Ovary (tissue), 9 donors: ENCODE measurements around the gene FARP1. TPM values are rescaled to one million over a fixed set of nuclear protein-coding genes. Genes with fewer than 3 reads are reported as not detected.

Source experiments
- DNase-seq, 5 donors: peaks; one replicate each; pipeline ENCODE4 v3.0.0-alpha.2; 2019 to 2020
- H3K27ac ChIP-seq, 2 donors: fragments of 200-600 bp; one replicate each; pipeline versions ENCODE4 v1.5.1 to v1.8.0; 2019 to 2022
- H3K27me3 ChIP-seq: fragments of 200-600 bp; one replicate; pipeline ENCODE4 v1.8.0; 2022
- H3K36me3 ChIP-seq: fragments of 200-600 bp; sonication (generic); one replicate; pipeline ENCODE4 v1.5.1; 2019
- H3K4me1 ChIP-seq: one replicate; pipeline ENCODE4 v1.8.1; 2013; ENCODE audit warnings: mild to moderate bottlenecking, moderate library complexity; ENCODE audit not compliant: insufficient read depth
- H3K4me3 ChIP-seq: fragments of 200-600 bp; sonication (generic); one replicate; pipeline ENCODE4 v1.5.1; 2017
- H3K9me3 ChIP-seq, 2 donors: fragments of 200-600 bp in 1 of 2; sonication (generic) in 1 of 2; one replicate each; pipeline versions ENCODE4 v1.5.1 to v1.8.1; 2013 to 2019; ENCODE audit warnings: mild to moderate bottlenecking in 1 of 2, moderate library complexity in 1 of 2
- EP300 ChIP-seq: sonication (generic); formaldehyde crosslinking; IDR thresholded peaks from one replicate; pipeline ENCODE4 v1.6.1; 2017; ENCODE audit warnings: antibody characterized with exemption
- POLR2A ChIP-seq: fragments of 450-650 bp; IDR thresholded peaks from one replicate; pipeline ENCODE4 v1.6.1; 2017; ENCODE audit warnings: antibody characterized with exemption, mild to moderate bottlenecking, moderate library complexity
- WGBS, 3 donors: extraction: QIAGEN DNeasy Blood & Tissue Kit in 1 of 3; methylation state at CpG; one replicate each; pipeline versions ENCODE4 v1.1.5 to v1.1.7; 2013 to 2017; 5-methylcytosine and 5-hydroxymethylcytosine counted together
- intact Hi-C, 4 donors: fragments of 100-400 bp; cut with DNase I; formaldehyde crosslinking; loops; one replicate each; pipeline versions ENCODE4 v1.11.0 to v1.15.1; 2022 to 2023
- polyA plus RNA-seq, 2 donors: library from polyadenylated mRNA; stranded (reverse); fragments of 200-250 nt in 1 of 2; fragments of 350-450 nt in 1 of 2; fragmentation: Illumina TruSeq in 1 of 2; extraction: RNeasy Lipid Tissue Mini Kit (QIAGEN cat#74804) in 1 of 2; gene quantifications; one replicate each; pipeline ENCODE4 v1.2.3, GENCODE V29; 2013 to 2014
- total RNA-seq, 7 donors: library from RNA; depleted of rRNA in 2 of 7; stranded (reverse); fragments of >200 nt in 2 of 7; fragmentation: NEBNext Ultra II Directional in 3 of 7; extraction: Animal tissue kit (Norgen Biotek cat#: 25700) in 3 of 7; gene quantifications; one replicate each; pipeline versions ENCODE4 v1.1.0 to v1.2.4, GENCODE V29; 2016 to 2023
- TF ChIP-seq, protein P1 (sequence below), 3 donors: fragments of 450-650 bp in 2 of 3; fragments of 200-600 bp in 1 of 3; IDR thresholded peaks; one replicate each; pipeline versions ENCODE4 v1.5.1 to v1.8.0; 2016 to 2022; ENCODE audit warnings: antibody characterized with exemption in 3 of 3, mild to moderate bottlenecking in 1 of 3
- donor health status: DM: no; HTN: no; CAD: no; lungs with moderate emphysema.
- donor health status: DM: no; HTN: no; CAD: no.
- donor health status: Bipolar disorder and iron deficiency.
- donor health status: DM: yes; HTN: yes; CAD: no.
- donor health status: DM: no; HTN: no; CAD: no.
- donor health status: DM: yes; HTN: yes; CAD: no.

Gene FARP1
- total and polyA plus RNA-seq, 9 donors: 10.2 to 90.1 (median 35.6) TPM

DNA sequence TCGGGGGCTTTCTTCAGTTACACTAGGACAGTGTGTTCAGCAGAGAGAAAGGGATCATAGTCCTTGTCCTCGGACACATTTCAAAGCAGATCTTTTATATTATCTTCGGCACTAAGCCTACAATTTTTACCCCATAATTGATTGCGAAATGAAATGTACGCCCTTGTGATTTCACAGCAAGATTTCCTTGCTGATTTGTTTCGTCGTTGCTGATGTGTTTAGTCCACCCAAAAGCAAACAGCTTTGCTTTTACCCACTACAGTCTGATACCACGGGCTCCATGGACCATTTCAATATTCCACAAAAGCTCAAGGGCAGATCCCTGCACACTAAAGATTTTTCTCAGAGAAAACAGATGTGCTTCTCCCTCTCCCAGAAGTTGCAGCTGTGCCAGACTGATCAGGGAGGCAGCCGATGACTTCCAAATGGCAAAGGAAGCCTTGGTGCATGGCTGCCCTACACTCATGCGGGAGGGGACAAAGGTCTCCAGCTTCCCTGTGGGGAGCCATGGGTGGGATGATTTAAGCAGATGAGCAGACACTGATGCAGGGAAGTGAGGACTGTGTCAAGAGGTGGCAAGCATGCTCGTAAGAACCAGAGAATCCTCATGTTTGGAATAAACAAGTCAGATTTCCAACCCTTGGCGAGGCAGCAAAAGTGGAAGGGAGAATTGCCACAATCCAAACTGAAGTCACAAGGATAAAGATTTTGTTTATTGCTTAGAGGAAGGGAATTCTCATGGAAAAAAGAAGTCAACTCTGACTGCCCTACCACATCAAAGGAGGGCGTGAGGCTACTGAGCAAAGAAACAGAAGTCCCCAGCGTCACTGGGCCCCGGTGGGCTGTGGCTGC is 353.0 kb downstream of the FARP1 start:
- Histone ChIP-seq H3K4me3 (peak overlapping the region; percentile 18), H3K4me1 (peaks cover 19% of the 10 kb centered on the region), H3K27me3 (no peaks in the 10 kb centered on the region), H3K36me3 (no peaks in the 10 kb centered on the region), H3K27ac (peak overlapping the region in 1 of 2 donors; percentile 61), H3K9me3 (no peaks in the 10 kb centered on the region)
- 8 to 16% (median 14%) methylated on average over 15 of the region's 15 CpGs for WGBS, 3 donors
- DNase-seq: peak in 1 of 5 donors; percentile 20
- intact Hi-C loops: no loop called here
- TF ChIP-seq, protein P1, sequence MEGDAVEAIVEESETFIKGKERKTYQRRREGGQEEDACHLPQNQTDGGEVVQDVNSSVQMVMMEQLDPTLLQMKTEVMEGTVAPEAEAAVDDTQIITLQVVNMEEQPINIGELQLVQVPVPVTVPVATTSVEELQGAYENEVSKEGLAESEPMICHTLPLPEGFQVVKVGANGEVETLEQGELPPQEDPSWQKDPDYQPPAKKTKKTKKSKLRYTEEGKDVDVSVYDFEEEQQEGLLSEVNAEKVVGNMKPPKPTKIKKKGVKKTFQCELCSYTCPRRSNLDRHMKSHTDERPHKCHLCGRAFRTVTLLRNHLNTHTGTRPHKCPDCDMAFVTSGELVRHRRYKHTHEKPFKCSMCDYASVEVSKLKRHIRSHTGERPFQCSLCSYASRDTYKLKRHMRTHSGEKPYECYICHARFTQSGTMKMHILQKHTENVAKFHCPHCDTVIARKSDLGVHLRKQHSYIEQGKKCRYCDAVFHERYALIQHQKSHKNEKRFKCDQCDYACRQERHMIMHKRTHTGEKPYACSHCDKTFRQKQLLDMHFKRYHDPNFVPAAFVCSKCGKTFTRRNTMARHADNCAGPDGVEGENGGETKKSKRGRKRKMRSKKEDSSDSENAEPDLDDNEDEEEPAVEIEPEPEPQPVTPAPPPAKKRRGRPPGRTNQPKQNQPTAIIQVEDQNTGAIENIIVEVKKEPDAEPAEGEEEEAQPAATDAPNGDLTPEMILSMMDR (IDR thresholded peaks at IDR 0.05): no peak
- TF ChIP-seq EP300: peak; percentile 28
- no peak for TF ChIP-seq POLR2A

DNA sequence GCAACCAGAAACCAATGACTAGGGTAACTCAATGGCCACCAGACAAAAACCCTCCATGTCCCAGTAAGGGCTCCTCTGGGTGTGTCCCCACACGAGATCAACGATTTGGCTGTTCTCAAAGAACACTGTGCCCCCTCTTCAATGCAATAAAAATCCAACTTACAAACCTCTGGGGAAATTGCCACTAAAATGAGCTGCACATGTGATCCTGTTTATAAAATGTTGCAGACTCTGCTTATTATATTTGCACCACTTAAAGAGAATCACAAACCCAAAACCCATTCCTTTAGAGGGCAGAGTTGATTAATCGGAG is 353.5 kb downstream of the FARP1 start:
- no peaks in the 10 kb centered on the region for H3K27me3 ChIP-seq
- WGBS, 3 donors: 14 to 35% (median 29%) methylated on average over 3 of the region's 3 CpGs
- H3K27ac ChIP-seq: peak overlapping the region in 1 of 2 donors; percentile 61
- no peak for DNase-seq
- H3K4me1 ChIP-seq: peaks cover 15% of the 10 kb centered on the region
- no peak overlapping the region for H3K4me3 ChIP-seq
- no peaks in the 10 kb centered on the region for H3K9me3 ChIP-seq
- H3K36me3 ChIP-seq: no peaks in the 10 kb centered on the region
- TF ChIP-seq EP300: no peak
- TF ChIP-seq, protein P1 (IDR thresholded peaks at IDR 0.05): no peak
- TF ChIP-seq POLR2A: no peak
- intact Hi-C loops: no loop called here

DNA sequence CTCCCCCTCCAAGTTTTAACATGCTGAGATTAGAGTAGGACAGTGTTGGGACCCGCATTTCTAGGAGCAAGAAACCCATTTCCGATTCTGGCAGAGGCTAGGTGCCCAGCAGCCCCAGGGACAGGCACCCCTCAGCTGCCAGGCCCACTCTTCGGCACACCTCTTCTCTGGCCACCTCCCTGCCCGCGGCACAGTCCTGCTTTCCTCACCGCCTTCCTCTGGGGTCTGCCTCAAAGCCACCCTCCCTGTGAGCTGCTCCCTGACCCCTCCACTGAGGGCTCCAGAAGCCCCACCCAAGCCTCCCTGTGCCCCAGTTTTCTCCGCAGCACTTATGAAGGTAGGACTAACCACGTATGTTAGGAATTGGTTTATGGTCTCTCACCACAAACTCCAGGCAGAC is 354.1 kb downstream of the FARP1 start:
- Histone ChIP-seq H3K27ac (peak overlapping the region; percentile 21 to 61), H3K36me3 (no peaks in the 10 kb centered on the region), H3K9me3 (no peaks in the 10 kb centered on the region), H3K4me1 (peaks cover 17% of the 10 kb centered on the region), H3K4me3 (no peak overlapping the region), H3K27me3 (no peaks in the 10 kb centered on the region)
- WGBS, 3 donors: 70 to 77% (median 76%) methylated on average over 8 of the region's 8 CpGs
- intact Hi-C loops: no loop called here
- no peak for DNase-seq
- no peak for TF ChIP-seq POLR2A
- TF ChIP-seq, protein P1 (IDR thresholded peaks at IDR 0.05): no peak
- TF ChIP-seq EP300: no peak

DNA sequence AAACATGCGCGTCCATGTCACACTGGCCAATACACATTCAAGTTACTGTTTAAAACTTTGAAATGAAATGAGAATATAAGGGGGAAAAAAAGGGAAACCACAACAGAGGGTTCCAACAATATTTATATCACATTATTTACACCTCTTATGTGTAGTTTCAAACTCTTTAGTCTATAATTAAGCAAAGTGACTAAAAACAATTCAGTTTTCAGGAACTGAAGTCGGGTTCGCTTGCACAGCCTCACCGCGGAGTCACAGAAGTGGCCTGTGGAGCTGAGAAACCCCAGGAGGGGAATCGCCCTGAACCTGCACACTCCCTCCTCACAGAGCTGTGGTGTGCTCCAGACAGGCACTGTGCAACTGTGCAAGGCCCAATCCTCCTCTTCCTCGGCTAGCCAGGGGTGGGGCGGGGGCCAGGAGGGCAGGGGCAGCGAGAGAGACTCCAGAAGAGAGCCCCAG is 358.1 kb downstream of the FARP1 start:
- Histone ChIP-seq H3K4me3 (no peak overlapping the region), H3K27ac (no peak overlapping the region), H3K9me3 (no peaks in the 10 kb centered on the region), H3K36me3 (no peaks in the 10 kb centered on the region), H3K4me1 (peaks cover 33% of the 10 kb centered on the region), H3K27me3 (no peaks in the 10 kb centered on the region)
- DNase-seq: no peak
- 95 to 96% (median 96%) methylated on average over 10 of the region's 10 CpGs for WGBS, 3 donors
- TF ChIP-seq POLR2A (no peak), EP300 (no peak)
- TF ChIP-seq, protein P1 (IDR thresholded peaks at IDR 0.05): no peak
- intact Hi-C loops: loop anchor here in 1 of 4 donors (10.0 kb wide), 1 partner anchor 64 kb away; no protein-coding TSS in a partner anchor
